Adrenal gland (tissue), 5 donors: ENCODE data around the gene KCNJ4.
"Not testable (repeated sequence)": the region's sequence is repeated elsewhere in the genome, so short reads cannot be mapped to it uniquely, and the experiment has no call there.

Experiments used
- POLR2A ChIP-seq, 2 donors: fragments of 450-650 bp; IDR thresholded peaks; one replicate each; pipeline ENCODE4 v1.6.1; 2017; ENCODE audit warnings: antibody characterized with exemption in 2 of 2, mild to moderate bottlenecking in 2 of 2, moderate library complexity in 1 of 2
- TF ChIP-seq, protein P1 (sequence below), 6 experiments: fragments of 450-650 bp in 4 of 6; fragments of 200-600 bp in 2 of 6; sonication (generic) in 1 of 6; IDR thresholded peaks; 1 replicate in 5 of 6; 2 replicates in 1 of 6; pipeline versions ENCODE4 v1.5.1 to v1.8.0; 2016 to 2021; ENCODE audit warnings: antibody characterized with exemption in 6 of 6, mild to moderate bottlenecking in 2 of 6, moderate library complexity in 1 of 6
- donor health status: DM: no; HTN: no; CAD: no.

DNA sequence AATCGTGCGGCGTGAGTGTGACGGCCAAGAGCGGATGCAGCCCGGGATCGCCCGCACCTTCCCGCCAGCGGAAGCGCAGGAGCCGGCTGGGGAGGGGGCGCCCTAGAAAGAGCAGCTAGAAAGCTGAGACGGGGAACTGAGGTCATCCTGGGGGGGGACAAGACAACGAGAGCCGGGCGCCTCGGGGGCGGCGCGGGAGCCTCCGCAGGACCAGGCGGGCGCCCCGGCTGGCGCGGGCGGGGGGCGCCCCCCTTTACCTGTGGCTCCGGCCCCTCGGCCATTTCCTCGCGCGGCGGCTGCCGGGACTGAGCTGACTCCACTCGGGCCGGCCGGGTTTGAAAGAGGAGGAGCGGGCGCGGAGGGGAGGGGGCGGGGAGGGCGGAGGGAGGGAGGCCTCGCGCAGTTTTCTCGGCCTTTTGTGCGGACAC is 56.8 kb downstream of the KCNJ4 start:
- TF ChIP-seq, protein P1, sequence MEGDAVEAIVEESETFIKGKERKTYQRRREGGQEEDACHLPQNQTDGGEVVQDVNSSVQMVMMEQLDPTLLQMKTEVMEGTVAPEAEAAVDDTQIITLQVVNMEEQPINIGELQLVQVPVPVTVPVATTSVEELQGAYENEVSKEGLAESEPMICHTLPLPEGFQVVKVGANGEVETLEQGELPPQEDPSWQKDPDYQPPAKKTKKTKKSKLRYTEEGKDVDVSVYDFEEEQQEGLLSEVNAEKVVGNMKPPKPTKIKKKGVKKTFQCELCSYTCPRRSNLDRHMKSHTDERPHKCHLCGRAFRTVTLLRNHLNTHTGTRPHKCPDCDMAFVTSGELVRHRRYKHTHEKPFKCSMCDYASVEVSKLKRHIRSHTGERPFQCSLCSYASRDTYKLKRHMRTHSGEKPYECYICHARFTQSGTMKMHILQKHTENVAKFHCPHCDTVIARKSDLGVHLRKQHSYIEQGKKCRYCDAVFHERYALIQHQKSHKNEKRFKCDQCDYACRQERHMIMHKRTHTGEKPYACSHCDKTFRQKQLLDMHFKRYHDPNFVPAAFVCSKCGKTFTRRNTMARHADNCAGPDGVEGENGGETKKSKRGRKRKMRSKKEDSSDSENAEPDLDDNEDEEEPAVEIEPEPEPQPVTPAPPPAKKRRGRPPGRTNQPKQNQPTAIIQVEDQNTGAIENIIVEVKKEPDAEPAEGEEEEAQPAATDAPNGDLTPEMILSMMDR (IDR thresholded peaks at IDR 0.05), result not testable (repeated sequence)
- not testable (repeated sequence) for TF ChIP-seq POLR2A (IDR thresholded peaks at IDR 0.05)
